ENCODE measurements around the gene DOCK2. TPM values are rescaled to one million over a fixed set of nuclear protein-coding genes. Genes with fewer than 3 reads are reported as not detected.

The DOCK2 gene
- total and polyA plus RNA-seq, 9 of the 15 experiments (the other 6 are each of a cell fraction or from before 2014, with no cell fraction given) = 4.5 to 42.6 (median 20.5) TPM

DNA sequence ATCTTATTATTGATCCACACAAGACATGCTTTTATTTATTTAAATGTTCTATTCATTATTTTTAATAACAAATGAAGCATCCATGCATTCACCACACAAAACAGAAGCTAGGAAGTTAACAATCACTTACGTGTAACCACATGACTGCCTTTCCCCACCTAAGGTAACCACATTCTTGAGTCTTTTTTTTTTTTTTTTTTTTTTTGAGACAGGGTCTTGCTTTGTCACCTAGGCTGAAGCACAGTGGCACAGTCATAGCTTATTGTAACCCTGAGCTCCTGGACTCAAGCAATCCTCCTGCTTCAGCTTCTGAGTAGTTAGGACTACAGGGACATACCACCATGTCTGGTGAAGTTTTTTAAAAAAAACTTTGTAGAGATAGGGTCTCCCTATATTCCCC is 133.0 kb downstream of the DOCK2 start (continued):
- TF ChIP-seq, protein P1, sequence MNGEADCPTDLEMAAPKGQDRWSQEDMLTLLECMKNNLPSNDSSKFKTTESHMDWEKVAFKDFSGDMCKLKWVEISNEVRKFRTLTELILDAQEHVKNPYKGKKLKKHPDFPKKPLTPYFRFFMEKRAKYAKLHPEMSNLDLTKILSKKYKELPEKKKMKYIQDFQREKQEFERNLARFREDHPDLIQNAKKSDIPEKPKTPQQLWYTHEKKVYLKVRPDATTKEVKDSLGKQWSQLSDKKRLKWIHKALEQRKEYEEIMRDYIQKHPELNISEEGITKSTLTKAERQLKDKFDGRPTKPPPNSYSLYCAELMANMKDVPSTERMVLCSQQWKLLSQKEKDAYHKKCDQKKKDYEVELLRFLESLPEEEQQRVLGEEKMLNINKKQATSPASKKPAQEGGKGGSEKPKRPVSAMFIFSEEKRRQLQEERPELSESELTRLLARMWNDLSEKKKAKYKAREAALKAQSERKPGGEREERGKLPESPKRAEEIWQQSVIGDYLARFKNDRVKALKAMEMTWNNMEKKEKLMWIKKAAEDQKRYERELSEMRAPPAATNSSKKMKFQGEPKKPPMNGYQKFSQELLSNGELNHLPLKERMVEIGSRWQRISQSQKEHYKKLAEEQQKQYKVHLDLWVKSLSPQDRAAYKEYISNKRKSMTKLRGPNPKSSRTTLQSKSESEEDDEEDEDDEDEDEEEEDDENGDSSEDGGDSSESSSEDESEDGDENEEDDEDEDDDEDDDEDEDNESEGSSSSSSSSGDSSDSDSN (IDR thresholded peaks at IDR 0.05; ENCODE audit: borderline replicate concordance in 1 of 2, low read depth in 2 of 2, low read length in 2 of 2) = no peak
- TF ChIP-seq ZNF217 (CRISPR knock-in tag; IDR thresholded peaks at IDR 0.05) = no peak
- TF ChIP-seq, protein P2, sequence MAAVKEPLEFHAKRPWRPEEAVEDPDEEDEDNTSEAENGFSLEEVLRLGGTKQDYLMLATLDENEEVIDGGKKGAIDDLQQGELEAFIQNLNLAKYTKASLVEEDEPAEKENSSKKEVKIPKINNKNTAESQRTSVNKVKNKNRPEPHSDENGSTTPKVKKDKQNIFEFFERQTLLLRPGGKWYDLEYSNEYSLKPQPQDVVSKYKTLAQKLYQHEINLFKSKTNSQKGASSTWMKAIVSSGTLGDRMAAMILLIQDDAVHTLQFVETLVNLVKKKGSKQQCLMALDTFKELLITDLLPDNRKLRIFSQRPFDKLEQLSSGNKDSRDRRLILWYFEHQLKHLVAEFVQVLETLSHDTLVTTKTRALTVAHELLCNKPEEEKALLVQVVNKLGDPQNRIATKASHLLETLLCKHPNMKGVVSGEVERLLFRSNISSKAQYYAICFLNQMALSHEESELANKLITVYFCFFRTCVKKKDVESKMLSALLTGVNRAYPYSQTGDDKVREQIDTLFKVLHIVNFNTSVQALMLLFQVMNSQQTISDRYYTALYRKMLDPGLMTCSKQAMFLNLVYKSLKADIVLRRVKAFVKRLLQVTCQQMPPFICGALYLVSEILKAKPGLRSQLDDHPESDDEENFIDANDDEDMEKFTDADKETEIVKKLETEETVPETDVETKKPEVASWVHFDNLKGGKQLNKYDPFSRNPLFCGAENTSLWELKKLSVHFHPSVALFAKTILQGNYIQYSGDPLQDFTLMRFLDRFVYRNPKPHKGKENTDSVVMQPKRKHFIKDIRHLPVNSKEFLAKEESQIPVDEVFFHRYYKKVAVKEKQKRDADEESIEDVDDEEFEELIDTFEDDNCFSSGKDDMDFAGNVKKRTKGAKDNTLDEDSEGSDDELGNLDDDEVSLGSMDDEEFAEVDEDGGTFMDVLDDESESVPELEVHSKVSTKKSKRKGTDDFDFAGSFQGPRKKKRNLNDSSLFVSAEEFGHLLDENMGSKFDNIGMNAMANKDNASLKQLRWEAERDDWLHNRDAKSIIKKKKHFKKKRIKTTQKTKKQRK (IDR thresholded peaks at IDR 0.05; ENCODE audit: borderline replicate concordance, low read depth, low read length) = no peak
- TF ChIP-seq EWSR1 (IDR thresholded peaks at IDR 0.05; ENCODE audit: borderline replicate concordance, low read depth, partially characterized antibody) = no peak

DNA sequence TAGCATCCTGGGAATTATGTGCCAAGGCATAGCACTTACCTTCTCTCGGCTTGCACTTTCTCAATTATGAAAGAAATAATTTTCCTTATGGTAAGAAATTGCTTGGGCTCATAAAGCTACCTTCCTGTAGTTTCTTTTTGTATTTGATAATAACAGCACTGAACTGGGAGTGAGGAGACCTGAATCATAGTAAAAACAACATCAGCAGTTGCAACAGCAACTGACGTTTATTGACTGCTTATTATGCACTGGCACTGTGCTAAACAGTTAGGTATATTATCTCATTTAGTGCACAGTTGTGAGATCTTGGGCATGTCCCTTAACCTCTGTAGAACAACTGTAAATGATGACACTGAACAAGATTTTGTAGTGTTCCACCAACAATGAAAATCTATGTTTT is 135.2 kb downstream of the DOCK2 start:
- Histone ChIP-seq H3K4me3 (no peak overlapping the region), H2AFZ (ENCODE audit: low read depth, low read length) (no peak overlapping the region), H3K9me1 (ENCODE audit: control insufficient read depth, insufficient read depth, low read length) (no peaks in the 10 kb centered on the region), H3K27me3 (ENCODE audit: control insufficient read depth in 2 of 2, insufficient read depth in 2 of 2, low read length in 2 of 2) (no peaks in the 10 kb centered on the region), H3K27ac (ENCODE audit: extremely low read depth, low read depth, low read length) (no peak overlapping the region), H3K4me2 (ENCODE audit: insufficient read depth, low read length) (no peak overlapping the region), H3K9me3 (replicated peaks; ENCODE audit: control insufficient read depth, insufficient read depth, low read depth, low read length) (no peaks in the 10 kb centered on the region), H3K79me2 (ENCODE audit: control insufficient read depth, insufficient read depth, low read length) (no peaks in the 10 kb centered on the region), H3K36me3 (ENCODE audit: control insufficient read depth, insufficient read depth, low read length) (no peaks in the 10 kb centered on the region), H3K9ac (ENCODE audit: insufficient read depth in 1 of 2, low read depth in 2 of 2, low read length in 2 of 2) (no peak overlapping the region), H3K4me1 (replicated peaks in 1 of 2; ENCODE audit: control insufficient read depth in 2 of 2, insufficient read depth in 2 of 2, low read length in 2 of 2) (peaks cover 0 to 10% of the 10 kb centered on the region in 2 experiments; a peak in 3 of 5 replicates), H4K20me1 (replicated peaks; ENCODE audit: control insufficient read depth, insufficient read depth, low read length) (no peaks in the 10 kb centered on the region)
- BruUV-seq (replicated peaks) = no TSS peak
- no peak for ATAC-seq
- TF ChIP-seq ADNP (tag; IDR thresholded peaks at IDR 0.05) = no peak
- intact Hi-C loops (cut with micrococcal nuclease) (no loop called here), in situ Hi-C loops (cut with MboI) (no loop called here)
- CTCF ChIA-PET (ENCODE audit: low intra/inter-chr PET ratio) = no interaction called here
- no peak for FAIRE-seq
- POLR2A ChIA-PET = no interaction called here
- WGBS (ENCODE audit: insufficient coverage, low coverage, missing lambda C conversion rate) = 42% methylated on average over 2 of the region's 2 CpGs
- no peak for DNase-seq (ENCODE audit: extremely low read depth in 1 of 4, low spot score in 3 of 4)

Measured in K562 (cell line).